Activated naive CD4-positive, alpha-beta T cell treated with anti-CD3 and anti-CD28 coated beads, Interleukin-2, amount 50 U/mL, for 16 hours (primary cell): ENCODE data around the gene SH3RF3.

ENCODE experiments used
- DNase-seq: peaks from one replicate; pipeline ENCODE4 v3.0.0-alpha.2; 2020

Gene SH3RF3

GRCh38 chr2:109486711-109487535 lies 357.9 kb downstream of the SH3RF3 start:
- no peak for DNase-seq

GRCh38 chr2:109487536-109487869 lies 358.5 kb downstream of the SH3RF3 start:
- no peak for DNase-seq

- no peak for DNase-seq
Observed at GRCh38 chr2:109487871-109488655, 359.1 kb downstream of the SH3RF3 start.

- no peak for DNase-seq
Observed at GRCh38 chr2:109489296-109489695, 360.3 kb downstream of the SH3RF3 start.

GRCh38 chr2:109493176-109493935 lies 364.4 kb downstream of the SH3RF3 start:
- DNase-seq, result no peak

GRCh38 chr2:109494351-109494750 lies 365.3 kb downstream of the SH3RF3 start:
- DNase-seq, result no peak

GRCh38 chr2:109497463-109497862 lies 368.5 kb downstream of the SH3RF3 start:
- no peak for DNase-seq

- no peak for DNase-seq
Observed at GRCh38 chr2:109497911-109498870, 369.2 kb downstream of the SH3RF3 start.

- no peak for DNase-seq
Observed at GRCh38 chr2:109498906-109499305, 369.9 kb downstream of the SH3RF3 start.

GRCh38 chr2:109499566-109499965 lies 370.6 kb downstream of the SH3RF3 start:
- no peak for DNase-seq

GRCh38 chr2:109500910-109501309 lies 371.9 kb downstream of the SH3RF3 start:
- no peak for DNase-seq

- no peak for DNase-seq
Observed at GRCh38 chr2:109501461-109501860, 372.5 kb downstream of the SH3RF3 start.

- no peak for DNase-seq
Observed at GRCh38 chr2:109503191-109503590, 374.2 kb downstream of the SH3RF3 start.

- DNase-seq, result no peak
Observed at GRCh38 chr2:109507217-109507616, 378.2 kb downstream of the SH3RF3 start.

- DNase-seq, result no peak
Observed at GRCh38 chr2:109507828-109508227, 378.8 kb downstream of the SH3RF3 start.

GRCh38 chr2:109508556-109508955 lies 379.6 kb downstream of the SH3RF3 start:
- DNase-seq, result no peak

GRCh38 chr2:109510136-109511028 lies 381.4 kb downstream of the SH3RF3 start:
- DNase-seq, result peak; percentile 75

GRCh38 chr2:109511168-109511567 lies 382.2 kb downstream of the SH3RF3 start:
- DNase-seq, result no peak

GRCh38 chr2:109512076-109512475 lies 383.1 kb downstream of the SH3RF3 start:
- DNase-seq, result no peak

- DNase-seq, result no peak
Observed at GRCh38 chr2:109513230-109513629, 384.2 kb downstream of the SH3RF3 start.
